Right lobe of liver (tissue), 4 donors: ENCODE measurements around the gene MACROH2A2.

Experiments used
- CTCF ChIP-seq, 4 donors: fragments of 200-600 bp in 3 of 4; fragments of 450-650 bp in 1 of 4; IDR thresholded peaks; one replicate each; pipeline versions ENCODE4 v1.5.1 to v1.8.0; 2016 to 2022; ENCODE audit warnings: antibody characterized with exemption in 4 of 4, mild to moderate bottlenecking in 2 of 4
- POLR2A ChIP-seq: fragments of 450-650 bp; IDR thresholded peaks from one replicate; pipeline ENCODE4 v1.6.1; 2017; ENCODE audit warnings: antibody characterized with exemption, mild to moderate bottlenecking
- donor health status: DM: no; HTN: no; CAD: no.
- donor health status: DM: no; HTN: no; CAD: no.
- donor health status: DM: no; HTN: yes; CAD: no.

GRCh38 chr10:70078329-70078728, 25.7 kb downstream of the MACROH2A2 start:
- no peak for TF ChIP-seq CTCF (IDR thresholded peaks at IDR 0.05)
- no peak for TF ChIP-seq POLR2A
